HG02678 (cell line): Measurements from ENCODE around the gene DHX34.
"Not testable (repeated sequence)": the region's sequence is repeated elsewhere in the genome, so short reads cannot be mapped to it uniquely, and the experiment has no call there.

Source experiments
- ATAC-seq: cut with Tn5 transposase; IDR thresholded peaks from one replicate; pipeline ENCODE4 v1.9.1; 2021; ENCODE audit warnings: mild to moderate bottlenecking, moderate library complexity; ENCODE audit not compliant: unreplicated experiment

The DHX34 gene

GRCh38 chr19:47384533-47384932, 35.4 kb downstream of the DHX34 start:
- not testable (repeated sequence) for ATAC-seq

GRCh38 chr19:47386582-47386981, 37.5 kb downstream of the DHX34 start:
- not testable (repeated sequence) for ATAC-seq

GRCh38 chr19:47387623-47388022, 38.5 kb downstream of the DHX34 start:
- not testable (repeated sequence) for ATAC-seq

GRCh38 chr19:47388721-47389120, 39.6 kb downstream of the DHX34 start:
- ATAC-seq = not testable (repeated sequence)

- no peak for ATAC-seq
These were observed 40.0 kb downstream of the DHX34 start for GRCh38 chr19:47389150-47389556.

- no peak for ATAC-seq
These were observed 41.7 kb downstream of the DHX34 start for GRCh38 chr19:47390533-47391488.

GRCh38 chr19:47391510-47392223, 42.6 kb downstream of the DHX34 start:
- no peak for ATAC-seq

- no peak for ATAC-seq
These were observed 49.8 kb downstream of the DHX34 start for GRCh38 chr19:47398707-47399597.

- no peak for ATAC-seq
These were observed 53.4 kb downstream of the DHX34 start for GRCh38 chr19:47402504-47402903.

GRCh38 chr19:47404334-47405196, 55.5 kb downstream of the DHX34 start:
- ATAC-seq = no peak

GRCh38 chr19:47405197-47405550, 56.1 kb downstream of the DHX34 start:
- no peak for ATAC-seq

GRCh38 chr19:47405854-47406417, 56.8 kb downstream of the DHX34 start:
- no peak for ATAC-seq

GRCh38 chr19:47406711-47407416, 57.7 kb downstream of the DHX34 start:
- ATAC-seq = no peak

GRCh38 chr19:47407417-47407774, 58.3 kb downstream of the DHX34 start:
- ATAC-seq = no peak

GRCh38 chr19:47408156-47408938, 59.2 kb downstream of the DHX34 start:
- ATAC-seq = no peak

- no peak for ATAC-seq
These were observed 62.0 kb downstream of the DHX34 start for GRCh38 chr19:47411101-47411500.

GRCh38 chr19:47411696-47412095, 62.6 kb downstream of the DHX34 start:
- ATAC-seq = not testable (repeated sequence)

- ATAC-seq = no peak
These were observed 64.8 kb downstream of the DHX34 start for GRCh38 chr19:47413941-47414340.
